Measurements from ENCODE around the gene DNAH8.

Gene DNAH8

GRCh38 chr6:38708496-38708895, 6.6 kb upstream of the DNAH8 start:
- H3K79me2 ChIP-seq (ENCODE audit: control insufficient read depth, low read length): no peaks in the 10 kb centered on the region
- no peaks in the 10 kb centered on the region for H3F3A ChIP-seq (ENCODE audit: control insufficient read depth, insufficient read depth)
- TF ChIP-seq CTCF (IDR thresholded peaks at IDR 0.05; ENCODE audit: low read depth, low read length, poor library complexity, severe bottlenecking): no peak
- TF ChIP-seq EZH2phosphoT487 (IDR thresholded peaks at IDR 0.05; ENCODE audit: borderline replicate concordance, low read length): no peak
- H4K20me1 ChIP-seq (ENCODE audit: control insufficient read depth, insufficient read depth, low read depth, low read length): no peaks in the 10 kb centered on the region
- no peaks in the 10 kb centered on the region; the same call in 1 of the 2 replicates for H3K4me1 ChIP-seq (ENCODE audit: control insufficient read depth, low read length)
- no peaks in the 10 kb centered on the region for H3K9me3 ChIP-seq (ENCODE audit: control insufficient read depth, insufficient read depth, low read length)
- H3K4me3 ChIP-seq (ENCODE audit: low read length): no peak overlapping the region
- no peaks in the 10 kb centered on the region for H3K36me3 ChIP-seq (ENCODE audit: control insufficient read depth, low read length)
- H3K27ac ChIP-seq (ENCODE audit: low read depth, low read length): no peak overlapping the region
- H3K9me2 ChIP-seq (replicated peaks; ENCODE audit: control insufficient read depth, low read length): no peaks in the 10 kb centered on the region
- peaks cover 10% of the 10 kb centered on the region for H3K27me3 ChIP-seq (ENCODE audit: control insufficient read depth, low read length)
- H3K4me2 ChIP-seq (ENCODE audit: low read length): no peak overlapping the region

- no peaks in the 10 kb centered on the region for H3K9me3 ChIP-seq (ENCODE audit: control insufficient read depth, insufficient read depth, low read length)
- H3K27me3 ChIP-seq (ENCODE audit: control insufficient read depth, low read length): peaks cover 35% of the 10 kb centered on the region
- H3K79me2 ChIP-seq (ENCODE audit: control insufficient read depth, low read length): no peaks in the 10 kb centered on the region
- no peak overlapping the region for H3K4me3 ChIP-seq (ENCODE audit: low read length)
- no peak overlapping the region for H3K4me2 ChIP-seq (ENCODE audit: low read length)
- no peaks in the 10 kb centered on the region for H3K9me2 ChIP-seq (replicated peaks; ENCODE audit: control insufficient read depth, low read length)
- no peak for TF ChIP-seq CTCF (IDR thresholded peaks at IDR 0.05; ENCODE audit: low read depth, low read length, poor library complexity, severe bottlenecking)
- TF ChIP-seq EZH2phosphoT487 (IDR thresholded peaks at IDR 0.05; ENCODE audit: borderline replicate concordance, low read length): no peak
- H4K20me1 ChIP-seq (ENCODE audit: control insufficient read depth, insufficient read depth, low read depth, low read length): no peaks in the 10 kb centered on the region
- no peaks in the 10 kb centered on the region for H3F3A ChIP-seq (ENCODE audit: control insufficient read depth, insufficient read depth)
- no peaks in the 10 kb centered on the region for H3K4me1 ChIP-seq (ENCODE audit: control insufficient read depth, low read length)
- H3K36me3 ChIP-seq (ENCODE audit: control insufficient read depth, low read length): no peaks in the 10 kb centered on the region
- no peak overlapping the region for H3K27ac ChIP-seq (ENCODE audit: low read depth, low read length)
These were observed 1.3 kb upstream of the DNAH8 start for GRCh38 chr6:38713812-38714211.

- no peak overlapping the region for H3K27ac ChIP-seq (ENCODE audit: low read depth, low read length)
- no peak overlapping the region for H3K4me3 ChIP-seq (ENCODE audit: low read length)
These were observed 684 bp upstream of the DNAH8 start for GRCh38 chr6:38714239-38715015.

More at GRCh38 chr6:38714239-38715015, 684 bp upstream of the DNAH8 start:
- no peaks in the 10 kb centered on the region for H3K79me2 ChIP-seq (ENCODE audit: control insufficient read depth, low read length)
- peaks cover 40% of the 10 kb centered on the region for H3K27me3 ChIP-seq (ENCODE audit: control insufficient read depth, low read length)
- no peak for TF ChIP-seq EZH2phosphoT487 (IDR thresholded peaks at IDR 0.05; ENCODE audit: borderline replicate concordance, low read length)
- TF ChIP-seq CTCF (IDR thresholded peaks at IDR 0.05; ENCODE audit: low read depth, low read length, poor library complexity, severe bottlenecking): no peak
- no peaks in the 10 kb centered on the region for H3K4me1 ChIP-seq (ENCODE audit: control insufficient read depth, low read length)
- H3K9me2 ChIP-seq (replicated peaks; ENCODE audit: control insufficient read depth, low read length): no peaks in the 10 kb centered on the region
- H3K36me3 ChIP-seq (ENCODE audit: control insufficient read depth, low read length): no peaks in the 10 kb centered on the region
- H3K4me2 ChIP-seq (ENCODE audit: low read length): no peak overlapping the region
- no peaks in the 10 kb centered on the region for H3K9me3 ChIP-seq (ENCODE audit: control insufficient read depth, insufficient read depth, low read length)
- H3F3A ChIP-seq (ENCODE audit: control insufficient read depth, insufficient read depth): no peaks in the 10 kb centered on the region
- no peaks in the 10 kb centered on the region for H4K20me1 ChIP-seq (ENCODE audit: control insufficient read depth, insufficient read depth, low read depth, low read length)
